Measurements from ENCODE around the gene CORO1A.

Gene CORO1A

DNA sequence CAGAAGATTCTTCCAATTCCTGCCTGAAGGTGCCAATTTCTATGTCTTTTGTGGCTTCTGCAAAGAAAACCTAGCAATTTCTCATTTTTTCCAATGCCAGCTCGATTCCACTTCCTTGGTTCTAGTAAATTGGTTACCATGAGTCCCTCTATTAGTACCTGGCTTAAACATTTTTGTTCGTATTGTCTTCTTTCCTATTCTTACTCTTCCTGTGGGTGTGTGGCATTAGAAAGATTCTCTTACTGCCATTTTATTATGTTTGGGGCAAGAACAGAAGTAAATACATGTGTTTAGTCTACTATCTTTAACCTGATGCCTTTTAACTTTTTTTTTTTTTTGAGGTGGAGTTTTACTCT, 40.1 kb upstream of the CORO1A start:
- Histone ChIP-seq H3K27ac (ENCODE audit: low read length) (no peak overlapping the region), H3K36me3 (ENCODE audit: insufficient read depth, low read length) (no peaks in the 10 kb centered on the region), H3K4me1 (ENCODE audit: insufficient read depth, low read length) (peaks cover 2% of the 10 kb centered on the region; the same call in 1 of the 2 replicates), H4K20me1 (ENCODE audit: insufficient read depth, low read length) (no peaks in the 10 kb centered on the region), H2AFZ (ENCODE audit: low read depth, low read length) (no peak overlapping the region), H3K79me2 (ENCODE audit: insufficient read depth, low read length) (no peaks in the 10 kb centered on the region), H3K4me2 (ENCODE audit: insufficient read depth, low read length) (no peak overlapping the region), H3K9ac (ENCODE audit: low read depth, low read length) (no peak overlapping the region), H3K4me3 (ENCODE audit: low read depth in 1 of 2, low read length in 2 of 2) (no peak overlapping the region), H3K9me3 (ENCODE audit: insufficient read depth, low read length, severe bottlenecking) (no peaks in the 10 kb centered on the region), H3K27me3 (ENCODE audit: insufficient read depth, low read length, poor library complexity) (no peaks in the 10 kb centered on the region)
- DNase-seq, result no peak
- no peak for ATAC-seq (ENCODE audit: insufficient read depth, low read depth)
- TF ChIP-seq EZH2 (IDR thresholded peaks at IDR 0.05; ENCODE audit: borderline replicate concordance, low read depth, low read length, severe bottlenecking), result no peak
- TF ChIP-seq, protein P1, sequence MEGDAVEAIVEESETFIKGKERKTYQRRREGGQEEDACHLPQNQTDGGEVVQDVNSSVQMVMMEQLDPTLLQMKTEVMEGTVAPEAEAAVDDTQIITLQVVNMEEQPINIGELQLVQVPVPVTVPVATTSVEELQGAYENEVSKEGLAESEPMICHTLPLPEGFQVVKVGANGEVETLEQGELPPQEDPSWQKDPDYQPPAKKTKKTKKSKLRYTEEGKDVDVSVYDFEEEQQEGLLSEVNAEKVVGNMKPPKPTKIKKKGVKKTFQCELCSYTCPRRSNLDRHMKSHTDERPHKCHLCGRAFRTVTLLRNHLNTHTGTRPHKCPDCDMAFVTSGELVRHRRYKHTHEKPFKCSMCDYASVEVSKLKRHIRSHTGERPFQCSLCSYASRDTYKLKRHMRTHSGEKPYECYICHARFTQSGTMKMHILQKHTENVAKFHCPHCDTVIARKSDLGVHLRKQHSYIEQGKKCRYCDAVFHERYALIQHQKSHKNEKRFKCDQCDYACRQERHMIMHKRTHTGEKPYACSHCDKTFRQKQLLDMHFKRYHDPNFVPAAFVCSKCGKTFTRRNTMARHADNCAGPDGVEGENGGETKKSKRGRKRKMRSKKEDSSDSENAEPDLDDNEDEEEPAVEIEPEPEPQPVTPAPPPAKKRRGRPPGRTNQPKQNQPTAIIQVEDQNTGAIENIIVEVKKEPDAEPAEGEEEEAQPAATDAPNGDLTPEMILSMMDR (IDR thresholded peaks at IDR 0.05; ENCODE audit: borderline replicate concordance, extremely low read depth, low read length, poor library complexity, severe bottlenecking), result no peak

DNA sequence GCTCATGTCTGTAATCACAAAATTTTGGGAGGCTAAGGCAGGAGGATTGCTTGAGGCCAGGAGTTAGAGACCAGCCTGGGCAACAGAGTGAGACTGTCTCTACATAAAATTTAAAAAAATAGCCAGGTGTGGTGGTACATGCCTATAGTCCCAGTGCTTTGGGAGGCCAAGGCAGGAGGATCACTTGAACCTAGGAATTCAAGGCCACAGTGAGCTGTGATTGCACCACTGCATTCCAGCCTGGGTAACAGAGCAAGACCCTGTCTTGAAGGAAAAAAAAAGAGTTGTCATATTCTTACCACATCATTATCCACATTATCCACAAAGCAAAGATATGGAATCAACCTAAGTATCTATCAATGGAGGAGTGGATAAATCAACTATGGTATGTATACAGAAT, 39.4 kb upstream of the CORO1A start:
- DNase-seq (no peak), ATAC-seq (ENCODE audit: insufficient read depth, low read depth) (no peak)
- H3K79me2 ChIP-seq (ENCODE audit: insufficient read depth, low read length), result no peaks in the 10 kb centered on the region
- H3K9me3 ChIP-seq (ENCODE audit: insufficient read depth, low read length, severe bottlenecking), result peaks cover 3% of the 10 kb centered on the region
- no peaks in the 10 kb centered on the region for H4K20me1 ChIP-seq (ENCODE audit: insufficient read depth, low read length)
- H3K27me3 ChIP-seq (ENCODE audit: insufficient read depth, low read length, poor library complexity), result no peaks in the 10 kb centered on the region
- H3K4me1 ChIP-seq (ENCODE audit: insufficient read depth, low read length), result no peaks in the 10 kb centered on the region
- H3K9ac ChIP-seq (ENCODE audit: low read depth, low read length), result no peak overlapping the region
- no peaks in the 10 kb centered on the region for H3K36me3 ChIP-seq (ENCODE audit: insufficient read depth, low read length)
- no peak overlapping the region for H3K27ac ChIP-seq (ENCODE audit: low read length)
- TF ChIP-seq, protein P1 (IDR thresholded peaks at IDR 0.05; ENCODE audit: borderline replicate concordance, extremely low read depth, low read length, poor library complexity, severe bottlenecking), result no peak
- TF ChIP-seq EZH2 (IDR thresholded peaks at IDR 0.05; ENCODE audit: borderline replicate concordance, low read depth, low read length, severe bottlenecking), result no peak
- no peak overlapping the region for H3K4me2 ChIP-seq (ENCODE audit: insufficient read depth, low read length)
- H3K4me3 ChIP-seq (ENCODE audit: low read depth in 1 of 2, low read length in 2 of 2), result no peak overlapping the region
- no peak overlapping the region for H2AFZ ChIP-seq (ENCODE audit: low read depth, low read length)

DNA sequence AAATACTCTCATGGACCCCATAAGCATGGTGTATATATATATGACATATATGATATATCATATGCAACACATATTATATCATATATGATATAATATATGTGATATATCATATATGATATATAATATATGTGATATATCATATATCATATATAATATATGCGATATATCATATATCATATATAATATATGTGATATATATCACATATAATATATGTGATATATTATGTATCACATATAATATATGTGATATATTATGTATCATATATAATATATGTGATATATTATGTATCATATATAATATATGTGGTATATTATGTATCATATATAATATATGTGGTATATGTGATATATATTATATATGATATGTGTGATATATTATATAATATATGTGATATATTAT, 38.5 kb upstream of the CORO1A start:
- DNase-seq (no peak), ATAC-seq (ENCODE audit: insufficient read depth, low read depth) (no peak)
- H3K27ac ChIP-seq (ENCODE audit: low read length), result no peak overlapping the region
- H2AFZ ChIP-seq (ENCODE audit: low read depth, low read length), result no peak overlapping the region
- no peaks in the 10 kb centered on the region for H3K4me1 ChIP-seq (ENCODE audit: insufficient read depth, low read length)
- H3K9ac ChIP-seq (ENCODE audit: low read depth, low read length), result no peak overlapping the region
- peaks cover 10% of the 10 kb centered on the region for H3K9me3 ChIP-seq (ENCODE audit: insufficient read depth, low read length, severe bottlenecking)
- no peaks in the 10 kb centered on the region for H3K27me3 ChIP-seq (ENCODE audit: insufficient read depth, low read length, poor library complexity)
- H3K4me2 ChIP-seq (ENCODE audit: insufficient read depth, low read length), result no peak overlapping the region
- no peaks in the 10 kb centered on the region for H3K36me3 ChIP-seq (ENCODE audit: insufficient read depth, low read length)
- TF ChIP-seq, protein P1 (IDR thresholded peaks at IDR 0.05; ENCODE audit: borderline replicate concordance, extremely low read depth, low read length, poor library complexity, severe bottlenecking), result no peak
- no peak for TF ChIP-seq EZH2 (IDR thresholded peaks at IDR 0.05; ENCODE audit: borderline replicate concordance, low read depth, low read length, severe bottlenecking)
- H3K4me3 ChIP-seq (ENCODE audit: low read depth in 1 of 2, low read length in 2 of 2), result no peak overlapping the region
- no peaks in the 10 kb centered on the region for H3K79me2 ChIP-seq (ENCODE audit: insufficient read depth, low read length)
- H4K20me1 ChIP-seq (ENCODE audit: insufficient read depth, low read length), result no peaks in the 10 kb centered on the region

DNA sequence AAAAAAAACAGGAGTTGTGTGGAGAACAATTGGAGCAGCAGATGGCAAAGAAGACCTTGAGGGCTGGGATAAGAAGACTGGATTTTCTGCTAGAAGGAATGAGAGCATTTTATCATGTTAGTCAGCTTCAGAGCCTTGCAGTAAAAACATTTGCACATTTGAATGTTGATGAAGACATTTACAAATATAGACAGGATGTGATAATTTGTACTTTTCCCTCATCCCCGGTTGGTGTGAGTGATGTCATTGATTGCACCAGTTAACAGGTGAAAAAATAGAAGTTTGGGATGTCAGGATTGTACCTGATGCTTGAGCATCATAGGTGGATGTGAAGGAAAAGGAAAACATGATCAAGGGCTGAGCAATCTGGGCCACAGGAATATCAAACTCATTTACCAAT, 37.7 kb upstream of the CORO1A start:
- no peaks in the 10 kb centered on the region for H3K4me1 ChIP-seq (ENCODE audit: insufficient read depth, low read length)

More for the DNA sequence above, 37.7 kb upstream of the CORO1A start:
- Histone ChIP-seq H3K4me2 (ENCODE audit: insufficient read depth, low read length) (no peak overlapping the region), H4K20me1 (ENCODE audit: insufficient read depth, low read length) (no peaks in the 10 kb centered on the region), H3K36me3 (ENCODE audit: insufficient read depth, low read length) (no peaks in the 10 kb centered on the region), H3K27me3 (ENCODE audit: insufficient read depth, low read length, poor library complexity) (no peaks in the 10 kb centered on the region), H2AFZ (ENCODE audit: low read depth, low read length) (no peak overlapping the region), H3K9ac (ENCODE audit: low read depth, low read length) (no peak overlapping the region), H3K4me3 (ENCODE audit: low read depth in 1 of 2, low read length in 2 of 2) (no peak overlapping the region), H3K27ac (ENCODE audit: low read length) (no peak overlapping the region), H3K9me3 (ENCODE audit: insufficient read depth, low read length, severe bottlenecking) (peaks cover 10% of the 10 kb centered on the region), H3K79me2 (ENCODE audit: insufficient read depth, low read length) (no peaks in the 10 kb centered on the region)
- no peak for TF ChIP-seq EZH2 (IDR thresholded peaks at IDR 0.05; ENCODE audit: borderline replicate concordance, low read depth, low read length, severe bottlenecking)
- TF ChIP-seq, protein P1 (IDR thresholded peaks at IDR 0.05; ENCODE audit: borderline replicate concordance, extremely low read depth, low read length, poor library complexity, severe bottlenecking), result no peak
- ATAC-seq (ENCODE audit: insufficient read depth, low read depth), result no peak
- no peak for DNase-seq
